GM19238 (cell line): ENCODE measurements around the gene TNIK.

ENCODE experiments used
- DNase-seq: peaks from one replicate; pipeline ENCODE4 v3.0.0; 2011; ENCODE audit warnings: low spot score; ENCODE audit not compliant: insufficient read length

Gene TNIK

GRCh38 chr3:171234298-171235010 lies 225.8 kb downstream of the TNIK start:
- no peak for DNase-seq

GRCh38 chr3:171231361-171231760 lies 228.8 kb downstream of the TNIK start:
- no peak for DNase-seq

- no peak for DNase-seq
Observed at GRCh38 chr3:171230865-171231264, 229.3 kb downstream of the TNIK start.

- no peak for DNase-seq
Observed at GRCh38 chr3:171229173-171229572, 231.0 kb downstream of the TNIK start.

GRCh38 chr3:171228240-171228639 lies 232.0 kb downstream of the TNIK start:
- DNase-seq = no peak

- no peak for DNase-seq
Observed at GRCh38 chr3:171227828-171228227, 232.4 kb downstream of the TNIK start.

- DNase-seq = no peak
Observed at GRCh38 chr3:171227359-171227758, 232.8 kb downstream of the TNIK start.

- no peak for DNase-seq
Observed at GRCh38 chr3:171226794-171227193, 233.4 kb downstream of the TNIK start.

- DNase-seq = no peak
Observed at GRCh38 chr3:171225708-171226107, 234.5 kb downstream of the TNIK start.

GRCh38 chr3:171225165-171225564 lies 235.0 kb downstream of the TNIK start:
- no peak for DNase-seq

- no peak for DNase-seq
Observed at GRCh38 chr3:171223396-171223795, 236.8 kb downstream of the TNIK start.

GRCh38 chr3:171222995-171223394 lies 237.2 kb downstream of the TNIK start:
- DNase-seq = no peak

- no peak for DNase-seq
Observed at GRCh38 chr3:171221597-171221996, 238.6 kb downstream of the TNIK start.

GRCh38 chr3:171221104-171221503 lies 239.1 kb downstream of the TNIK start:
- no peak for DNase-seq

GRCh38 chr3:171219258-171219657 lies 240.9 kb downstream of the TNIK start:
- DNase-seq = no peak

GRCh38 chr3:171218069-171218468 lies 242.1 kb downstream of the TNIK start:
- DNase-seq = no peak

- DNase-seq = no peak
Observed at GRCh38 chr3:171213907-171214306, 246.3 kb downstream of the TNIK start.

- DNase-seq = no peak
Observed at GRCh38 chr3:171213178-171213577, 247.0 kb downstream of the TNIK start.

GRCh38 chr3:171212648-171213047 lies 247.6 kb downstream of the TNIK start:
- DNase-seq = no peak

GRCh38 chr3:171206283-171206682 lies 253.9 kb downstream of the TNIK start:
- no peak for DNase-seq

- DNase-seq = no peak
Observed at GRCh38 chr3:171204942-171205341, 255.3 kb downstream of the TNIK start.

GRCh38 chr3:171201825-171202224 lies 258.4 kb downstream of the TNIK start:
- DNase-seq = no peak

GRCh38 chr3:171200750-171201088 lies 259.5 kb downstream of the TNIK start:
- no peak for DNase-seq
